Measurements from ENCODE around the gene CHCHD6.

The CHCHD6 gene

GRCh38 chr3:126927846-126928245, 223.8 kb downstream of the CHCHD6 start:
- no peak for DNase-seq

- no peak for DNase-seq
Measured at GRCh38 chr3:126928921-126929474, 225.0 kb downstream of the CHCHD6 start.

GRCh38 chr3:126930936-126931600, 227.0 kb downstream of the CHCHD6 start:
- no peak for DNase-seq

- no peak for DNase-seq
Measured at GRCh38 chr3:126931806-126932187, 227.8 kb downstream of the CHCHD6 start.

- DNase-seq = no peak
Measured at GRCh38 chr3:126932188-126932931, 228.3 kb downstream of the CHCHD6 start.

GRCh38 chr3:126934031-126934531, 230.0 kb downstream of the CHCHD6 start:
- DNase-seq = no peak

GRCh38 chr3:126934991-126935390, 231.0 kb downstream of the CHCHD6 start:
- DNase-seq = no peak

GRCh38 chr3:126935756-126936509, 231.9 kb downstream of the CHCHD6 start:
- peak; percentile 55 for DNase-seq

GRCh38 chr3:126936853-126937425, 232.9 kb downstream of the CHCHD6 start:
- no peak for DNase-seq

GRCh38 chr3:126937533-126937932, 233.5 kb downstream of the CHCHD6 start:
- no peak for DNase-seq

- no peak for DNase-seq
Measured at GRCh38 chr3:126937973-126938372, 233.9 kb downstream of the CHCHD6 start.

GRCh38 chr3:126938520-126939337, 234.7 kb downstream of the CHCHD6 start:
- DNase-seq = no peak

- peak; percentile 19 for DNase-seq
Measured at GRCh38 chr3:126939338-126939718, 235.3 kb downstream of the CHCHD6 start.

- no peak for DNase-seq
Measured at GRCh38 chr3:126939733-126940132, 235.7 kb downstream of the CHCHD6 start.

- no peak for DNase-seq
Measured at GRCh38 chr3:126941721-126942270, 237.8 kb downstream of the CHCHD6 start.

- DNase-seq = no peak
Measured at GRCh38 chr3:126944089-126944965, 240.3 kb downstream of the CHCHD6 start.

- DNase-seq = no peak
Measured at GRCh38 chr3:126945171-126945721, 241.2 kb downstream of the CHCHD6 start.

GRCh38 chr3:126945891-126946290, 241.9 kb downstream of the CHCHD6 start:
- DNase-seq = no peak

GRCh38 chr3:126946405-126946804, 242.4 kb downstream of the CHCHD6 start:
- DNase-seq = no peak

- no peak for DNase-seq
Measured at GRCh38 chr3:126947429-126947828, 243.4 kb downstream of the CHCHD6 start.

All from OCI-M1 (cell line).